ENCODE results near the gene NRG2. TPM values are rescaled to one million over a fixed set of nuclear protein-coding genes. Genes with fewer than 3 reads are reported as not detected.

The NRG2 gene
- total RNA-seq, 1 donor from 2014 or later = 0.41 TPM

DNA sequence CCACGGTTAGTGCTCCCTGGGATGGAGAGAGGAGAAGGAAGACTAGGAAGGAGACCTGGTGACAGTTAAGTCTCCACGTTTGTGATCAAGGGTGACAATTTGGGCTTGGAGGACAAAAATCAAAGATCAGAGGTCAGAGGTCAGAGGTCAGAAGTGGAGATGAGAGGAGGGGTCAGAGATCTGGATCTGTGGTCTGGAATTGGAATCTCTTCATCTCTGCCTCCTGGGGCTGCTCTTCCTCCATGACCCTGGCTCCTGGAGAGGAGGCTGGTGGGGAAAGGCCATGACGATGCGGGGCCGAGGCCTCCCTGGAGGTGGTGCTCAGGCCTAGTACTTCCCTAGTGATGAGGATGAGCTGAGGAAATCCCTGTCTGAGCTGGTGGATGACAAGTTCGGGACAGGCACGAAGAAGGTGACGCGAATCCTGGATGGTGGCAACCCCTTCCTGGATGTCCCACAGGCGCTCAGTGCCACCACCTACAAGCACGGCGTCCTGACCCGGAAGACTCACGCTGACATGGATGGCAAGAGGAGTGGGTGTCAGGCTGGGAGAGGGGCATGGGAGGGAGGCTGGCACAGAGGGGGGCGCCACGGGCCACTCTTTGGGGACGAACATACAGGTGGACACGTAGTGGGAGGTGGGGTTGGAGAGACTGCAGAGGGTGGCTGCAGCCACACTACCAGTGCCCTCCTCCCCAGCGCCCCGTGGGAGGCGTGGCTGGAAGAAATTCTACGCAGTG, 206.5 kb downstream of the NRG2 start:
- DNase-seq = no peak

DNA sequence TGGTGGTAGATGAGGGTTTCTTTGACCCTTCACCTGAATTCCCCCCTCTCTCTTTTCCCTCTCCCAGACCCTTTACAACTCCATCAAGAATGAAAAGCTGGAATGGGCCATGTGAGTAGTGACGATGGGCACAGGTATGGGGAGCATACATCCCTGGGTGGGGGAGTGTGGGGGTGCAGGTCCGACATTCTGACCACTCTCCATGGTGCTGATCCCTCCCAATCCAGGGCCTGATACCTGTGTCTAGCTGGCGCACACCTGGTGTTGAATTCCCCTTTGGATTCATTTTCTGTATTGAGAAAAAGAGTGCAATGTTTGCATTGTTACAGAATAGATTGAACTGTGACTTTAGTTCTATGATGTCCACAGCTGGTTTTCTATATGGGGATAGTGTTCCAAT, 207.4 kb downstream of the NRG2 start:
- DNase-seq = no peak

DNA sequence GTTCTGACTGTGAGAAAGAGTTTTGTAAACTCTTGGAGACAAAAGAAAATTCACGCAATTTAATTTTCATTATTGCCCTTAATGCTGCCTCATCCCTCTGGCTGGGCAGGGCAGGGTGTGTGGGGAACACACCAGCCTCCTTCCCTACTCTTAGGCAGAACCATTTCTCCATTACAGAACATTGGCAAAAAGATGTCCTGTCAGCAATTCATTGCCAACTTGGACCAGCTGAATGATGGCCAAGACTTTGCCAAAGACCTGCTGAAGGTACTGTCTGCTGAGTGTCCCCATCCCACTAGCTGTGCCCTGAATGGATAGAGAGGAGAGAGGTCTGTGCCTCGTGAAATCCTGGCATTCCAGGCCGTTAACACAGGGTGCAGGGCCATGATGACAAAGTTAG, 209.6 kb downstream of the NRG2 start:
- no peak for DNase-seq

DNA sequence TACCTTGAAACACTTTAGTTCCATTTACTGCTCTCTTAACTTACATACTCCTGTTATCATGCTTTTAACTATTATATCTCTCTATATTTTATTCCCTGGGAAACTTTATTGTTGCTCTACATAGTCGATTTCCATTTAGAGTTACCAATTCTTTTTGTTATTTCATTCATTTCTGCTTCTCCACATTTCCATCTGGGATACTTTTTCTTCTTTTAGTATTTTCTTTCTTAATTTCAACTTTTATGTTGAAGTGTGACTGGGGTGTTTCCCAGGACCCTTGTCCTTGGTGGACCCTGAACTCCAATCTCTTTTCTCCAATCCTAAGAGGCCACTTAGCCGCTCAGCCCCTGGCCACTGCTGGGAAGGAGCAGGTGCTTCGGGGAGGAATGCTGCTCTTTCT, 211.5 kb downstream of the NRG2 start:
- no peak for DNase-seq

DNA sequence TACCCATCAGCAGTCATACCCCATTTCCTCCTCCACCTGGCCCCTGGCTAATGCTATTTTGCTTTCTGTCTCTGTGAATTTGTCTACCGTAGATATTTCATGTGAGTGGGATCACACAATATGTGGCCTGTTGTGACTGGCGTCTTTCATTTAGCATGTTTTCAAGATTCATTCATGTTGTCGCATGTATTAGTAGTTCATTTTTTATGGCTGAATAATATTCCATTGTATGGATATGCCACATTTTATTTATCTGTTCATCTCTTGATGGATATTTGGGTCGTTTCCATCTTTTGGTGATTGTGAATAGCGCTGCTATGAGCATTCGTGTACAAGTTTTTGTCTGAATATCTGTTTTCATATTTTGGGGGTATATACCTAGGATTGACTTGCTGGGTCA, 213.6 kb downstream of the NRG2 start:
- no peak for DNase-seq

DNA sequence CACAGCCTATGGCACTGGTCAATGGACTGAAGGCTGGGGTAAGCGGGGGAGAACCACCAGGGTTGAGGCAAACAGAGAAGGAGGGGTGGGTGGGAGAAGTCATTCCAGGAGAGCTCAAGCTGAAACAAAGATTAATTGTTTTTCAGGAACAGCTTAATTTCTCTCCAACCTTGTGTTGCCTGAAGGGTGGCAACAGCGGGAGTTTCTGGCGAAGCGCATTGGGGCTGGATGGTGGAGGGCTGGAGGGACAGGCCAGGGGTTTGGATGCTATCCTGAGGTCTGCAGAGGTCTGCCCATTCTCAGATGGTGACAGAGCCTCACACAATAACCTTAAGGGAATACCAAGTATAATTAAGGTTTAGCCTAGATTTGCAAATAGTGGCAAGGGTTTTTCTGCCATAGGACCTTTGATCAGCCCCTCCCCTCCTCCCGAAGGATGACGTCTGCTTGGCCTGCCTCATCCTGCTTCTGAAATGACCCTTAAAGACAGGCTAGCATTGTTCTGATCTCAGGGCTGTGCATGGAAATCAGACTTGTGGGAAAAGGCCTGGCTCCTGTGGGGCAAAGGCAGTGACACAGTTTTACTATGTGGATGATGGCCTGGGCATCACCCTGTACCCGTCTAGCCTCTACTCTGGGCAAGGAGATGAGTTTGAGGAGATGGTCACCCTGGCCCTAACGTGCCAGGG, 214.7 kb downstream of the NRG2 start:
- DNase-seq = no peak

DNA sequence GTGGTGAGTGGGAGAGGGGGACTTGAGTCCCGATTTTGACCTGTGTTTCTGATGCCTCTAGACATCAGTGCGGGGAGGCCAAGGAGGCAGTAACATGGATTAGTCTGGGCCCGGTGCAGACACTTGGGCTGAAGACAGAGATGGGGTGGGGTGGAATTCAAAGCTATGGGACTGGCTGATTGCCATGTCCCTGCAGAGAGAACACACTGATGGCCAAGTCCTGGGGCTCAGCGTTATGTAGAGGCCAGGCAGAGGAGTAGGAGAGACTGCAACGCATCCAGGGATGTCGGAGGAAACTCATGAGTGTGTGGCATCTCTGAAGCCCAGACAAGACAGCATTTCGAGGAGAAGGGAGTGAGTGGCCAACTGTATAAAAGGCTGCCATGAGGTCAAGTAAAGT, 217.4 kb downstream of the NRG2 start:
- DNase-seq = no peak

DNA sequence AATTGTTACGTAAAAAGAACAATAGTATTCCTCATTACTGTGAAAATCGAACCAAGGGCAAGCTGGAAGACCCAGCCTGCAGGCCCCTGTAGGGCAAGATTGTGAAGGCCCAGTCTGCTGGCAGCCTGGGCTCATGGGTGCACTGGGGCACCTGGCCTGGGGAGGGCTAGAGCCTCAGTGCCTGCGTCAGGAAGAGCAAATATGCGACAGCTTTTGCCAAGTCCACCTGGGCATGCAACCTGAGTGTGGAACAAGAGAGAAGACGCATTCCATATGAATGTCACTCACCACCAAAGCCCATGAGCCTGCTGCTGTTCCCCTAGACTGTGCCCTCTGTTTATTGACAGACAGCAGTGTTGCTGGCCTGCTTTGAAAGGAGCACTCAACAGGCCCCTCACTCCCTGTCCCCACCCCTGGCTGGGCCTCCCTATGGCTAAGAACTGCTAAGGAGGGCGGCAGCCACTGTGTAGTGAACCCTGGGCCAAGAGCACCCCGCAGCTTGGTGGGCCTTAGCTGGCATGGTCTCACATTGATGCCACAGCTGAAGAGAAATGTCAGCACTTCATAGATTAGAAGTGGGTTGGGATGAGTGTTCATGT, 219.2 kb downstream of the NRG2 start:
- no peak for DNase-seq

DNA sequence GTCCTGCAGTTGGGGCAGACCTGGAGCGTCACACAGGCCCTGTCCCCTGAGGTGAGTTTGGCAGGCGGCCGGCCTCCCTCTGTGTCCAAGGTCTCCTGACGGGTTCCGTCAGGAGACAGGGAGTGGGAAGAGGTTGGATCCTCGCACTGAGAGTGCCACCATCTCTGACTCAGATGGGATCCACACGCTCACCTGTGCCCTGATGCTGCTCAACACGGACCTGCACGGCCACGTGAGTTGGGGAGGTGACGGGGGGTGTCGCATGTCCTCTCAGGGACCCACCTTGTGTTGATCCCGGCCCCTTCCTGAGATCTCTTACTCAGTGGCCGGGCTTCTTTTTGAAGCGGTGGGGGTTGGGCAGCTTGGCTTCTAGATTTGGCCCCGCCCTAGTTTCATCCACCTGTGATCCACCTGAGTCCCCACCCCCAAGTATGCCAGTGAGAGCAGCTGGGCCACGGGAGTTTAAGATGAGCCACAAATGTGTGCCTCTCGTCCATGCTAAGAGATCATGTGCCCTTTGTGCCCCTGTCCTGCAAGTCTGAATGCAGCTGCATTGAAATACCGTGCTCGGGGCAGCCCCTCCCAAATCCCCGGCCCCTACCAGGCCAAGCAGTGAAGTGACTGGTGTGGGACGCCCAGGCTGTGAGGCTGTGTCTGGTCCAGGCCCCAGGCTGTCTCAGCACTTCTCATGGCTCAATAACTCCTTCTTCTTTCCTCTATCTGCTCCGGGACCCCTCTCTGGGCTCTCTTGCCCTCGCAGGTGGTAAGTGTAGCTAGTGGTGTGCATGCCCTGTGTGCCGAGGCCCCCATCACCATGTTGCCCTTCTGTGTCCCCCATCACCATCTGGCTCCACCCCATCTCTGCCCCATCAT, 220.3 kb downstream of the NRG2 start:
- no peak for DNase-seq

DNA sequence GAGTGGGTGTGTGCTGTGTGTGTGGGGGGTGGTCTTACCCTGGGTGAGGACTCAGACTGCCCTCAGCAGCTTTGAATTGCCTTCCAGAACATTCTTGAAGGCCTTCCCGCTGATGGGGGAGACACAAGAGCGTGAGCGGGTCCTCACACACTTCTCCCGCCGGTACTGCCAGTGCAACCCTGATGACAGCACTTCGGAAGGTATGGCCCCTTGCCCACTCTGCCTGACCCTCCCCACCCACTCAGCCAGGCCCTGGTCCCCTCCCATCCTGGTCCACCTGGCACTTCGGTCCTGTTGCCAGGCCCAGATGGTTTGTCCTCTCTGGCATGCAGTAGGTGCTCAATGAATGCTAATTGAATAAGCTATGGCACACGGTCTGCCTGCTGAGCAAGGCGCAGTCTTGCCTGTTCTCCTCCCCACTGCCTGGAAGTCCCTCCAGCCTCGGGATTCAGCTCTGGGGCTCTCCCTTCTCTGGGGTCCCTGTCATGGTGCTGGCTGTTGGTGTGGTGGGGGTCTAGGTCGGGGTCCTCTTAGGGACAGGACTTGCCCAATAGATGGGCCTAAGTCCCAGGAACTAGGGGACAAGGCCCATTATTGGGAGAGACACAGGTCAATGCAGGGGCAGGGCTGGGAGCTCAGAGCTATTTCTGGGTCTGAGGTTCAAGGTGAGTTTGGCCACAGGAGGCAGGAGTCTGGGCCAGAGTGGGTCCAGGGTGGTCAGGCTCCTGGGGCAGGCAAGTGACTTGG, 221.1 kb downstream of the NRG2 start:
- no peak for DNase-seq

DNA sequence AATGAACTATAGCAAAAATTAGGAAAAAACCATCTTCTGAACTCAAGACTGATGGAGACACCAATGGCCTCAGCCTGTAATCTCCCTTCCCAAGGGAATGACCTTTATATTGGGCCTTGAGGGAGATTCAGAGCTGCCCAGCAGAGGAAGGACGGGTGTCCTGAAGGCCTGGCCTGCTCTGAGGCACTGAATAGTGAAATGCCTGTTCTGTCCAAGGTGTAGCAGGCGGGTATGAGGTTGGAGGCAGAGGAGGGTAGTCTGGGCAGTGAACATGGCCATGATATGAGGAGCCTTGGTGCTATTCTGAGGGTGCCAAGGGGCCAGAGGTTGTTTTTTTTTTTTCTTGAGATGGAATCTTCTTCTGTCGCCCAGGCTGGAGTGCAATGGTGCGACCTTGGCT, 222.5 kb downstream of the NRG2 start:
- DNase-seq = no peak

DNA sequence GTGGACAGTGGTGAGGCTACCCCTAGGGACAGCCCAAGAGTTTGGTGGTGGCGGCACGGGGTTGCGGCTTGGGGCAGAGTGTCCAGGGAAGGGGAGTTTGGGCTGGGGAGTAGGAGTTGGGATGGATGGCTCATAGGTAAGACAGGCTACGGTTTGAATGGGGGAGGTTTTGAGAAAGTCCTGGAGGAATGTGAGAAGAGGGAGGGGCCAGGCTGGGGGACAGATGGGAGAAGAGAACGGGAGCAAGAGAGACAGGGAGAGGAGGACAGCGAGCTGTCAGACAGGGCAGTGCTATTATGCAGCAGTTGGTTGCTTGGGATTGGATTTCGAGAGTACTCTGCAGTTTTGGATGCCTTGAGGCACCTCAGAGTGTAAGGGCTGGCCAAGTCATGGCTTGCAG, 223.0 kb downstream of the NRG2 start:
- no peak for DNase-seq

DNA sequence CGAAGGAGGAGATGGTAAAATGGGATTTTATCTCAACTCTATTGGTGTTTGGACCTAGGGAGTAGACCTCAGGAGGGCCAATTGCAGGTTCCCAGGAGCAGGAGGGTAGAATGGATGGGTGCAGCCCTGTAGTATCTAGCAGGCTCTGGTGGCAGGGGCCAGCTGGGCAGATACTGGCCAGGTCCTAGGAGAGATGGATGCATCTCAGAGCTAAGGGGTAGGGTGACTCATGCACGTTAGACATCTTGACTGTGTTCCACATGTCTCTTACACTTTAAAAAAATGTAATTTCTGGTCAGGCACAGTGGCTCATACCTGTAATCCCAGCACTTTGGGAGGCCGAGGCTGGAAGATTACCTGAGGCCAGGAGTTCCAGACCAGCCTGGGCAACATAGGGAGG, 225.1 kb downstream of the NRG2 start:
- DNase-seq = no peak

DNA sequence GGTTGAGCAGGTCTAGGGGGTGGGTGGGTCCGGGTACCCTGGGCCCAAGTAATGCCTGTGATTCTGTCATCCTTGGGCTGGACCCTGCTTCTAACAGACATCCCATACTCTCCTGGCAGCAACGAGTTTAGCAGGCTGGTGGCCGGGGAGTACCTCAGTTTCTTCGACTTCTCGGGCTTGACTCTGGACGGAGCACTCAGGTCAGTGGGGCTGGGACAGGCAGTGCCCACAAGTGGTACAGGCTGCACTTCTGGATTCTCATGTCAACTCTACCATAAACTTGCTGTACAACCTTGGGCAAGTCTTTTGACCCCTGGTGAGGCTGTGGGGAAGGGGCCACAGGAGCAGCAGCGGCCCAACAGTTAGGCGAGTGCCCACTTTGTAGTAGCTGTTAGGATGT, 225.7 kb downstream of the NRG2 start:
- DNase-seq = no peak

DNA sequence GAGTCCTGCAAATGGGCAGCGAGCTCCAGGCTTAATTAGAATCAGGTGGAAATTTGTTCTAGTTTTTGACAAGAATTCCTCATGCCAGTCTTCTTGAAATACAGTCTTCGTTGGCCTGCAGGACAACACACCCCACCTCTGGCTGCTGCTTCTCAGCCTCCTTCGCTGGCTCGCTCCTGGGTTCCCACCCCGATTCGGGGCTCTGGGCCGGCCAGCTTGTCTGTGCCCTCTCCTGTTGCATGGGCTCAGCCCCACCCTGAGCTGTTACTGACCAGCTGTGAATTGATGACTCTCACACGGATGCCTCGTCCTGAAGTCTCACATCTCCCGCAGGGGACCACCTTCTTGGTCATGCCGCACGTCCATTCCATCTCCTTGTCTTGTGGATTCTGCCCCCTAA, 226.5 kb downstream of the NRG2 start:
- no peak for DNase-seq

DNA sequence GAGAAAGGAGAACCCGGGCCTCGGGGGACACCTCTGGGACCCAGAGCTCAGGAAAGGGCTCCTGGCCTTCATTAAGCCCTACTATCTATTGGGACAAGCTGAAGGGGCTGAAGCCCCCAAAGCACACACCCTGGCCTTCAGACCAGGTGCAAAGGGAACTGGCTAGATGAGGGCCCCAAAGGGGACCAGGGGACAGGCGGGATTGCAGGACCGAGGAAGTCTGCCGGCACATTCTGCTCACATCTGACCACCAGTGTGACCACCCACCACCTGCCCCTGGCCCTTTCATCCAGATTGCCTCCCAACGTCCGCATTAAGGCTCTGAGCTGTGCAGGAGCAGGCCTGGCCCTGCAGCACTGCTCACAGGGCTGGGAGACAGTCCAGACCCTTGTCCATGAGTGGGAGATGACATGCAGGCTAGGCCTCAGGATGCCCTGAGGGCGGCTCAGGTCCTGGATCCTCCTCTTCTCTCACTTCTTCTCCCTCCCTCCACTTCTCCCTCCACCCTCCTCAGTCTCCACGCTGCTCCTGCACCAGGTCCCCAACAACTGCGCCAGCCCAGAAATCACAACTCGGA, 228.3 kb downstream of the NRG2 start:
- no peak for DNase-seq

DNA sequence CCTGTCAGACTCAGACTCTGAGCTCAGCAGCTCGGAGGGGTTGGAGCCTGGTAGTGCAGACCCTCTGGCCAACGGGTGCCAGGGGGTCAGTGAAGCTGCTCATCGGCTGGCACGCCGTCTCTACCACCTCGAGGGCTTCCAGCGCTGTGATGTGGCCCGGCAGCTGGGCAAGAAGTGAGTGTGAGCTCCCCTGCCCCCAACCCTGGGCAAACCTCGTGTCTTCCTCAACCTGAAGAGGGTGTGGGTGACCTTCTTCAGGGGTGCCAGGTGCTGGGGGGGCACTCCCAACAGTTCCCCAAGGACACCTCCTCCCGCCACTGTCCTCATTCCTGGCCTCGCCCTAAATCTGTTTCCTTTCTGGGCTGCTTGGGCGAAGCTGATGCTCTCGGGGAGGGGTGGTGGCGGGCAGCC, 228.9 kb downstream of the NRG2 start:
- DNase-seq = no peak

DNA sequence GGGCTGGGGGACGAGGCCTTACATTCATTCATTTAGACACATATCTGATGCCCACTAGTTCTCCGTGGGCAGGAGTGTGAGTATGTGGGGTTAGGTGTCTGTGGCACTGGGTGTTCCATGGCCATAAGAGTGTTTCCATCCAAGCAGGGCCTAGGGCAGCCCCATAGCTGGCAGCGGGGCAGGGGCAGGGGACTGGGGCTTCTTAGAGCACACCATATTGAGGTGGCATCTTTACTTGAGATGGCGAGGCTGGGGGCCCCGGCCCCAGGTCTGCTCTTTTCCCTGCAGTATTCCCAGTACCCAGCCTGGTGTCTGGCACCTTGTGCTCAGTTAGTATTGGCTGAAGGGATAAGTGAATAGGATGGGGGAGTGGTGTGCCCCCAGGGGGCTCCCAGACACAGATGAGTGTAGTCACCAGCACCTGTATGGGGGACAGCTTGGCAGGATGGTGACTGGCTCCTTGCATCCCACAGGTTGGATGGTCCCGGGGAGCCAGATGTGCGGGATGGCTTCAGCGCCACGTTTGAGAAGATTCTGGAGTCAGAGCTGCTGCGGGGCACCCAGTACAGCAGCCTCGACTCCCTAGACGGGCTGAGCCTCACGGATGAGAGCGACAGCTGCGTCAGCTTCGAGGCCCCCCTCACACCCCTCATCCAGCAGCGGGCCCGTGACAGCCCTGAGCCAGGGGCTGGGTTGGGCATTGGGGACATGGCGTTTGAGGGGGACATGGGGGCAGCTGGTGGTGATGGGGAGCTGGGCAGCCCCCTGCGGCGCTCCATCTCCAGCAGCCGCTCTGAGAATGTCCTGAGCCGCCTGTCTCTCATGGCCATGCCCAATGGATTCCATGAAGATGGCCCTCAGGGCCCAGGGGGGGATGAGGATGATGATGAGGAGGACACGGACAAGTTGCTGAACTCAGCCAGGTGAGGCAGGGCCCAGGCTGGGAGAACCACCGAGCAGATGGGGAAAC, 230.0 kb downstream of the NRG2 start:
- no peak for DNase-seq

DNA sequence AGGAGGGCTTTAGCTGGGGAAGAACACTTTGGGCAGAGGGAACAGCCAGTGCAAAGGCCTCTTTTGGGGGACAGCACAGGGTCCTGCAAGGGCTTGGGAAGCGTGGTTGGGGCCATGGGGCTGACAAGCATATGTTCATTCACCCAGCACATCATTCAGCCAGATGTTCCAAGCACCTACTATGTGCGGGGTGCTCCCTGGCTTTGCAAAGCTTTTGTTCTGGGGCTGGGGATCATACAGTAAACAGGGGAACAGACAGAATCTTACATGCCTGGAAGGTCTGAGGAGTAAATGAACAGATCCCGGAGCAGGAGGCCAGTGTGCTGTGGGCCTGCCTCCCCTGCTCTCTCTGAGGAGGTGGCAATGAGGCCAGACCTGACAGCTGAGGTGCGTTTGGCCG, 230.8 kb downstream of the NRG2 start:
- no peak for DNase-seq

DNA sequence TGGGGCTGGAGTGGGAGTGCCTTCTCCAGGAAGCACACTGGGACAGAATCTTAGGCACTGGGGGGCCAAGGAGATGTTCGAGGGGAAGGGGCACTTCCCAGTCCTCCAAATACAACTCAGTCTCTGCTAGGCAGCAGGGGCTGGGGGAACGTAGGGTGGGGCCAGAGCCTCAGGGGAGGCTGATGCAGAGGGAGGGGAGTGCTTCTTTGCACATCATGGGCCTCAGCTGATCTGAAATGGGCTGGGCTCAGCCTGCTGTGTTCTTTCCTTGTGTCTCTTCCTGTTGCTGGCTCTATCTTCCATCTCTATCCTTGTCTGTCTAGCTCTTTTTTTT, 231.9 kb downstream of the NRG2 start:
- DNase-seq = no peak
